NCI-H526 (cell line): Measurements from ENCODE around the gene ARHGAP26.

Experiments used
- DNase-seq, 2 experiments: peaks; one replicate each; lab custom pipeline; 2025; lab: John Stamatoyannopoulos, UW

ARHGAP26 gene

GRCh38 chr5:142847898-142848790, 78.0 kb downstream of the ARHGAP26 start:
- DNase-seq = no peak

- DNase-seq = no peak
These were observed 79.3 kb downstream of the ARHGAP26 start for GRCh38 chr5:142849466-142849865.

GRCh38 chr5:142849880-142850279, 79.7 kb downstream of the ARHGAP26 start:
- no peak for DNase-seq

GRCh38 chr5:142851731-142852130, 81.6 kb downstream of the ARHGAP26 start:
- no peak for DNase-seq

GRCh38 chr5:142852416-142853198, 82.4 kb downstream of the ARHGAP26 start:
- DNase-seq = no peak

GRCh38 chr5:142853682-142854081, 83.5 kb downstream of the ARHGAP26 start:
- DNase-seq = no peak

GRCh38 chr5:142856269-142856782, 86.1 kb downstream of the ARHGAP26 start:
- DNase-seq = peak in 1 of 2 experiments; percentile 32

GRCh38 chr5:142857405-142857804, 87.2 kb downstream of the ARHGAP26 start:
- DNase-seq = no peak

GRCh38 chr5:142859037-142859436, 88.9 kb downstream of the ARHGAP26 start:
- DNase-seq = no peak

- DNase-seq = no peak
These were observed 90.1 kb downstream of the ARHGAP26 start for GRCh38 chr5:142860270-142860669.

- no peak for DNase-seq
These were observed 90.8 kb downstream of the ARHGAP26 start for GRCh38 chr5:142861011-142861410.

GRCh38 chr5:142862594-142862993, 92.4 kb downstream of the ARHGAP26 start:
- no peak for DNase-seq

- no peak for DNase-seq
These were observed 93.7 kb downstream of the ARHGAP26 start for GRCh38 chr5:142863856-142864255.

- no peak for DNase-seq
These were observed 94.4 kb downstream of the ARHGAP26 start for GRCh38 chr5:142864290-142865260.

GRCh38 chr5:142865631-142866030, 95.5 kb downstream of the ARHGAP26 start:
- DNase-seq = no peak

- DNase-seq = peak; percentile 71 to 79
These were observed 96.5 kb downstream of the ARHGAP26 start for GRCh38 chr5:142866563-142867275.

GRCh38 chr5:142869886-142870285, 99.7 kb downstream of the ARHGAP26 start:
- DNase-seq = no peak

- peak; percentile 26 to 72 for DNase-seq
These were observed 100.6 kb downstream of the ARHGAP26 start for GRCh38 chr5:142870532-142871362.

GRCh38 chr5:142871363-142872193, 101.4 kb downstream of the ARHGAP26 start:
- no peak for DNase-seq
